ENCODE results near the gene MORN5. TPM values are rescaled to one million over a fixed set of nuclear protein-coding genes. Genes with fewer than 3 reads are reported as not detected.

Gene MORN5
- total RNA-seq, 6 donors from 2014 or later = 3.5 to 33.5 (median 10.5) TPM; not detected in 1

DNA sequence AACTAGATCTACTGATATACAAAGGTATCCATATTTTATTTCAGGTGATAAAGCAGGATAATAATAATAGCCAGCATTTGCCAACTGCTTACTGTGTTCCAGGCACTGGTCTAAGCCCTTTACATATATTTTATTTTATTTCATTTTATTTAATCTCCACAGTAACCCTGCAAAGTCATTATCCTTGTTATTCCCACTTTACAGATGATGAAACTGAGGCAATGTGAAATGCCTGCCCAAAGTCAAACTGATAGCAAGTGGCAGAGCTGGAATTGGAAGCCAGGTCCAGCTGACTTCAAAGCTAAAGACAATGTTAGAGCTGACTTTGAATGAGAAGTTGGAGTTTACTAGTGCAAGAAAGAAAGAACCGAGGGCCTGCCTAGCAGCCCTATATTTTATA is 24.8 kb downstream of the MORN5 start:
- Histone ChIP-seq H3K4me3 (no peak overlapping the region), H3K9me3 (no peaks in the 10 kb centered on the region), H3K36me3 (no peaks in the 10 kb centered on the region), H3K27me3 (no peaks in the 10 kb centered on the region), H3K4me1 (no peaks in the 10 kb centered on the region), H3K27ac (no peak overlapping the region)
- TF ChIP-seq, protein P1, sequence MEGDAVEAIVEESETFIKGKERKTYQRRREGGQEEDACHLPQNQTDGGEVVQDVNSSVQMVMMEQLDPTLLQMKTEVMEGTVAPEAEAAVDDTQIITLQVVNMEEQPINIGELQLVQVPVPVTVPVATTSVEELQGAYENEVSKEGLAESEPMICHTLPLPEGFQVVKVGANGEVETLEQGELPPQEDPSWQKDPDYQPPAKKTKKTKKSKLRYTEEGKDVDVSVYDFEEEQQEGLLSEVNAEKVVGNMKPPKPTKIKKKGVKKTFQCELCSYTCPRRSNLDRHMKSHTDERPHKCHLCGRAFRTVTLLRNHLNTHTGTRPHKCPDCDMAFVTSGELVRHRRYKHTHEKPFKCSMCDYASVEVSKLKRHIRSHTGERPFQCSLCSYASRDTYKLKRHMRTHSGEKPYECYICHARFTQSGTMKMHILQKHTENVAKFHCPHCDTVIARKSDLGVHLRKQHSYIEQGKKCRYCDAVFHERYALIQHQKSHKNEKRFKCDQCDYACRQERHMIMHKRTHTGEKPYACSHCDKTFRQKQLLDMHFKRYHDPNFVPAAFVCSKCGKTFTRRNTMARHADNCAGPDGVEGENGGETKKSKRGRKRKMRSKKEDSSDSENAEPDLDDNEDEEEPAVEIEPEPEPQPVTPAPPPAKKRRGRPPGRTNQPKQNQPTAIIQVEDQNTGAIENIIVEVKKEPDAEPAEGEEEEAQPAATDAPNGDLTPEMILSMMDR (IDR thresholded peaks at IDR 0.05) = no peak
- TF ChIP-seq POLR2A (IDR thresholded peaks at IDR 0.05) = no peak
- TF ChIP-seq EP300 (IDR thresholded peaks at IDR 0.05) = no peak
- TF ChIP-seq POLR2AphosphoS5 (IDR thresholded peaks at IDR 0.05) = no peak
- ATAC-seq (ENCODE audit: low FRiP score in 2 of 2) = no peak
- whole genome bisulfite sequencing, 2 donors = 82 to 96% methylated on average over 1 of the region's 1 CpG
- no peak for DNase-seq

DNA sequence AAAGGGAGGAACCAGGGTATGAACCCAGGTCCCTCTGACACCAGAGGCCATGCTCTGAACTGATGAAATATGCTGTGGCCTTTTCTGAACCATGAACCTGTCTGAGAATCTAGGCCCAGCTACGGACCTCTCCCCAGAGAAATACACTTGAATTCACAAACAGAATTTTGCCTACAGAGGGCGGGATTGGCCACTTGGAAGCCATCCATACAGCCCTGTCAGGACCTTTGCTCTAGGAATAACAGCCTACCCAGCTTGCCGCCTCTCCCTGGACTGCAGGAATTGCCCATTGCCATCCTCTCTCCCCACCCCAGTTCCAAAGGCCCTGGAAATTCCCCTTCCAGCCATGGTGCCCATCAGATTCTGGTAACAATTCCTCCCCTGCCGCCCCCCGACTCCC is 26.6 kb downstream of the MORN5 start:
- no peak overlapping the region for H3K4me3 ChIP-seq
- no peaks in the 10 kb centered on the region for H3K36me3 ChIP-seq
- TF ChIP-seq POLR2A (IDR thresholded peaks at IDR 0.05) (no peak), EP300 (IDR thresholded peaks at IDR 0.05) (no peak), POLR2AphosphoS5 (IDR thresholded peaks at IDR 0.05) (no peak)
- TF ChIP-seq, protein P1 (IDR thresholded peaks at IDR 0.05) = no peak
- no peak overlapping the region for H3K27ac ChIP-seq
- no peaks in the 10 kb centered on the region for H3K9me3 ChIP-seq
- no peaks in the 10 kb centered on the region for H3K27me3 ChIP-seq
- WGBS, 2 donors = 89 to 100% methylated on average over 2 to 5 of the region's 5 CpGs
- ATAC-seq (ENCODE audit: low FRiP score in 2 of 2) (no peak), DNase-seq (no peak)
- H3K4me1 ChIP-seq = no peaks in the 10 kb centered on the region

DNA sequence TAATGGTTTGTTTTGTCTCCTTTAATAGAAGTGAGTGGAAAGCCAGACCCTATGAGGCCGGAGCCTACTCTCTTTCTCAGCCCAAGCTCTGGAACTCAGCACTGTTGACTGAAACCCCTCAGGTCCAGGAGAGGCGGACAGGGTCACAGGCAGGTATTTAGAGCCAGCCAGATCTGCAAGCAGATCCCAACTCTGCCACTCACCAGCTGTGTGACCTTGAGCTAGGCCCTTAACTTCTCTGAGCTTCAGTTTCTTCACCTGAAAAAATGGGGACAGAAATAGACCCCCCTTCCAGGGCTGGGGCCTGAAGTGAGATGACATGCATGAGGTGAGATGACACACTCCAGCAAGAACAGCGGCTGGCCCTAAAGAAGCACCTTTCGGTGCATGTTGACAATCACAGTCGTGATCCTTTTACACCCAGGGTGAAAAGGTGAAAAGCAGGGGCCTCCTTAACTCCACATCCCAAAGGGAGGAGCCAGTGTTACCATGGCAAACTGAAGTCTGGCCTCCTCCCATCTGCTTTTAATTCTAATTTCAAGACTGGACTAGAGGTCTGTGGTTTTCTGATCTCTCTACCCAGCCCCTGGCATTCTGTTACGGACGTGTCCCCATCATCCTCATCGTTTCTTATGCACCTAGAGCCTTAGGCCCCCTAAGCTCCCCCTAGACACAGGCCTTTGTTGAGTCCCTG is 27.2 kb downstream of the MORN5 start:
- DNase-seq (no peak), ATAC-seq (ENCODE audit: low FRiP score in 2 of 2) (no peak)
- Histone ChIP-seq H3K4me1 (no peaks in the 10 kb centered on the region), H3K27me3 (no peaks in the 10 kb centered on the region), H3K9me3 (no peaks in the 10 kb centered on the region), H3K36me3 (no peaks in the 10 kb centered on the region), H3K27ac (no peak overlapping the region), H3K4me3 (no peak overlapping the region)
- TF ChIP-seq POLR2A (IDR thresholded peaks at IDR 0.05) (no peak), POLR2AphosphoS5 (IDR thresholded peaks at IDR 0.05) (no peak), EP300 (IDR thresholded peaks at IDR 0.05) (no peak)
- TF ChIP-seq, protein P1 (IDR thresholded peaks at IDR 0.05) = no peak
- WGBS, 2 donors = 90 to 92% methylated on average over 8 of the region's 8 CpGs

DNA sequence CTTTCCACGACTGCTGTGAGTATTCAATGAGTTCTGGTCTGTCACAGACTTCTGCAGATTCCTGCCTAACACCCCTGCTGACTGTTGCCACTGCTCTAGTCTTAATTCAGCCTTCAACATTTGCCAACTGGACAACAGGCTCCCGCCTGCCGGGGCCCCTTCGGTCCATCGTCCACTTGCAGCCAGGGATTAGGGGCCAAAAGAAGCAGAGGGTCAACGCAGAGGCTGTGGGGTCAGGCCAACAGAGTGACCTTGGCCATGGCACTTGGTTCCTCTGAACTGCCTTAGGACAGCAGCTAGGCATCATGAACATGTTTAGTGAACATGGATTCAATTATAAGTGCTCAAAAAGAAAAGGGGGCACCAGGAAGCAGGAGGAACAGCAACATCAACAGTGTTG is 28.7 kb downstream of the MORN5 start:
- no peaks in the 10 kb centered on the region for H3K36me3 ChIP-seq
- H3K4me3 ChIP-seq = no peak overlapping the region
- no peaks in the 10 kb centered on the region for H3K27me3 ChIP-seq
- no peak overlapping the region for H3K27ac ChIP-seq
- H3K9me3 ChIP-seq = no peaks in the 10 kb centered on the region
- 88 to 90% methylated on average over 6 of the region's 6 CpGs for whole genome bisulfite sequencing, 2 donors
- no peak for TF ChIP-seq POLR2A (IDR thresholded peaks at IDR 0.05)
- no peak for TF ChIP-seq POLR2AphosphoS5 (IDR thresholded peaks at IDR 0.05)
- no peak for TF ChIP-seq EP300 (IDR thresholded peaks at IDR 0.05)
- TF ChIP-seq, protein P1 (IDR thresholded peaks at IDR 0.05) = no peak
- no peak for DNase-seq
- ATAC-seq (ENCODE audit: low FRiP score in 2 of 2) = no peak
- H3K4me1 ChIP-seq = no peaks in the 10 kb centered on the region
